Stimulated activated CD8-positive, alpha-beta memory T cell treated with anti-CD3 and anti-CD28 coated beads, Interleukin-7, amount 100 ng/mL, for 1 hour (primary cell): Measurements from ENCODE around the gene MT1H.
"Not testable (repeated sequence)": the region's sequence is repeated elsewhere in the genome, so short reads cannot be mapped to it uniquely, and the experiment has no call there.

Source experiments
- DNase-seq, 2 donors: peaks; one replicate each; pipeline ENCODE4 v3.0.0-alpha.2; 2020; ENCODE audit warnings: low read depth in 2 of 2

Gene MT1H

DNA sequence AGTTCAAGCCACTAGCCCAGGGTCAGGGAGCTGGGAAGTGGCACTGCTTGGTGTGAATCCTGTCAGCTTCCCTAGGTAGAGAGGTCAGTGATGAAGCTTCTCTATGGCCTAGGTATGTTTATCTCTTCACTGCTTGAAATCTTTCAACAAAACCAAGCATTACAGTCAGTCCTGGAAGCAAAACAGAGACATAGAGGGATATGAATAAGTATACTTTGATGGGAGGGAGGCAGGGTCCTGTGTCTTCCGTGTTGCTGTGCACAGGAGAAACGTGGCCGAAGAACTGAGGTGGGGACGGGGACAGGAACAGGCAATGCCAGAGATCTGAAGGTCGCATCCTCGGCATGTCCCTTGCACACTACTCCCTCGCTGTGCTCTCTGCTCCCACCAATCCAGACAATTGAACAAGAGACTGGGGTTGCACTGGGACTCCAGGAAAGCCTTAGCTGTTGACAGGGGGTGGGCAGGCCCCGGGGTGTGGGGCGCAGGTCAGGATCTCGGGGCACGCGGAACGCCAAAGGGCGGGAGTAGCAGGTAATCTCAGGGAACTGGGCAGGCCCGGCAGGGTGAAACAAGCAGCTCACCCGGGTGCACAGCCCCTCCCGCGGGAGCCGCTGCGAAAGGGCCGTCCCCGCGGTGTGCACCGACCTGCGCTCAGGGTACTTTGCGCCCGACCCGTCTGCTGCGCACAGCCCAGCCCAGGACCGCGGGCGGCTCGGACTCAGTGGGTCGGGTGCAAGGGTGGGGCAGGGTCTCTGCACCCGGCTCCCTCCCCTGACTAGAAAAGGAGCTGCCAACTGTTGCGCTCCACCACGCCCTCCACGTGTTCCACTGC, at the start of gene MT1H:
Gene MT1H, plus strand, starts transcription at position 810 of the 835 bp plus-strand sequence. CDS start 71 bp downstream, outside the sequence.
- no peak for DNase-seq

DNA sequence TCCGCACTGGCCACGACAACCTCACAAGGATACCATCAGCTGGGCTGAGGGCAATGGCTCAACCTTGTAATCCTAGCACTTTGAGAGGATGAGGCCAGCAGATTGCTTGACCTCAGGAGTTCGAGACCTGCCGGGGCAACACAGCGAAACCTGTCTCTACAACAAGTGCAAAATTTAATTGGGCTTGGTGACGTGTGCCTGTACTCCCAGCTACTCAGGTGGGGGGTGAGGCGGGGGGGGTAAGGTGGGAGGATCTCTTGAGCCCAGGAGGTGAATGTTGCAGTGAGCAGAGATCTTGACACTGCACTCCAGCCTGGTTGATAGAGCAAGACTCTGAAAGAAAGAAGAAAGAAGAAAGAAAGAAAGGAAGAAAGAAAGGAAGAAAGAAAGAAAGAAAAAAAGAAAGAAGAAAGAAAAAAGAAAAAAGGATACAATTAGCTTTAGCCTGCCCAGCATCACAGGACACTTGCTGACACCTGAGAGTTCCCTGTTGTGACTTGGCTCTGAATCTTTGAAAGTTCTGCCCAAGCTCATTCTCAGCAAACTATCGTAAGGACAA, 49.2 kb upstream of the MT1H start:
- no peak for DNase-seq

DNA sequence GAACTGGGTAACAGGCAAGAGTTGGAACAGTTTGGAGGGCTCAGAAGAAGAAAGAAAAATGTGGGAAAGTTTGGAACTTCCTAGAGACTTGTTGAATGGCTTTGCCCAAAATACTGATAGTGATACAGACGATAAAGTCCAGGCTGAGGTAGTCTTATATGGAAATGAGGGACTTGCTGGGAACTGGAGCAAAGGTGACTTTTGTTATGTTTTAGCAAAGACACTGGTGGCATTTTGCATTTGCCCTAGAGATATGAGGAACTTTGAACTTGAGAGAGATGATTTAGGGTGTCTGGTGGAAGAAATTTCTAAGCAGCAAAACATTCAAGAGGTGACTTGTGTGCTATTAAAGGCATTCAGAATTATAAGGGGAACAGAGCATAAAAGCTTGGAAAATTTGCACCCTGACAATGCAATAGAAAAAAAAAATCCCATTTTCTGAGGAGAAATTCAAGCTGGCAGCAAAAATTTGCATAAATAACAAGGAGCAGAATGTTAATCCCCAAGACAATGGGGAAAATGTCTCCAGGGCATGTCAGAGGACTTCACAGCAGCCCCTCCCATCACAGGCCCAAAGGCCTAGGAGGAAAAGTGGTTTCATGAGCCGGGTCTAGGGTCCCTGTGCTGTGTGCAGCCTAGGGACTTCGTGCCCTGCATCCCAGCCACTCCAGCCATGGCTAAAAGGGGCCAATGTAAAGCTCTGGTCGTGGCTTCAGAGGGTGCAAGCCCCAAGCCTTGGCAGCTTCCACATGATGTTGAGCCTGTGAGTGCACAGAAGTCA, 47.8 kb upstream of the MT1H start:
- not testable (repeated sequence) for DNase-seq

DNA sequence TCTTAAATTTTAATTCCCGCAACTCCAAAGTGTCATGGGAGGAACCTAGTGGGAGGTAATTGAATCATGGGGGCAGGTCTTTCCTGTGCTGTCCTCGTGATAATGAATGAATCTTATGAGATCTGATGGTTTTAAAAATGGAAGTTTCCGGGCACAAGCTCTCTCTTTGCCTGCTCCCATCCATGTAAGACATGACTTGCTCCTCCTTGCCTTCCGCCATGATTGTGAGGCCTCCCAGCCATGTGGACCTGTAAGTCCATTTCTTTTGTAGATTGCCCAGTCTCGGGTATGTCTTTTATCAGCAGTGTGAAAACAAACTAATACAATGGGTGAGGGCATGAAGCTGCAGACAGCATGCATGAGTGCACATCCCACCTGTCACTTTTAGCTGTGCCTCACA, 46.4 kb upstream of the MT1H start:
- DNase-seq = not testable (repeated sequence)

DNA sequence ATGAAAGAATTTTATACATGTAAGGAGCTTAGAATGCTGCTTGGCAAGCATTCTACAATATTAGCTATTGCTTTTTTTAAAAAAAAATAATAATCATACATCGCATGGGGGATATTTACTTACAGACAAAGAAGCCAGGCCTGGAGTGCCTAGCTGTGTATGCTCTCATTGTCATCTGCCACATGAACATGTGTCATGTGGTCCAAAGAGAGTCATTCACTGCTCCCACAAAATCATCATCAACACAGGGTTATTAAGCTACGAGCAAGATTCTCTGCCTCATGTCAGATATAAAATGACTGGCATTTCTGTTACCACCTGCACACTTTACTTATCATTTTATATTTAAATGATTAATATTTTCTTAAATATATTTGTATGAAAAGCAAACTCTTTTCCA, 46.0 kb upstream of the MT1H start:
- no peak for DNase-seq

DNA sequence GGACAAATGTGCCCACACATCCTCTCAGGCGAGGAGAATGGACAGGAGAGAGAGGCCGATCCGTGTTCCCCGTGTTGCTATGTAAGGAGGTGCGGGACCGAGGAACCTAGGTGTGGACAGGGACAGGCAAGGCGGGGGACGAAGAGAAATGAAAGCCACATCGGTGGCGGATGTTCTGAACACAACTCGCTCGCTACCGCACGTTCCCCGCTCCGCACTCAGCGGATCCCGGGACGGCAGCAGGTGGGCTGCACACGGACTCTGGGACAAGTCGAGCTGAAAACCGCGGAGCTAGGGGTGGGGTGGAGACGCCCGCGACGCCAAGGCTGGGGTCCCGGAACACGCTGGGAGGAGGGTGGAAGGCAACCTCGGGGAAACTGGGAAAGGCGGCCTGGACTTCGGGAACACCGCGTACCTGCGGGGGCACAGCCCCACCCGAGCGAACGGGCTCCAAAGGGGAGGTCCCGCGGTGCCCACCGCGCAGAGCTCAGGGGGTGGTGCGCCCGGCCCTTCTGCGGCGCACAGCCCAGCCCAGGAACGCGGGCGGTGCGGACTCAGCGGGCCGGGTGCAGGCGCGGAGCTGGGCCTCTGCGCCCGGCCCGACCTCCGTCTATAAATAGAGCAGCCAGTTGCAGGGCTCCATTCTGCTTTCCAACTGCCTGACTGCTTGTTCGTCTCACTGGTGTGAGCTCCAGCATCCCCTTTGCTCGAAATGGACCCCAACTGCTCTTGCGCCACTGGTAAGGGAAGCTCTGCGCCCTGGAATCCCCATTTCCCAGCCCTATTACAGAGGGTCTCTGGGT, 44.3 kb upstream of the MT1H start, which contains the start of gene MT1E:
Gene MT1E, plus strand, starts transcription at position 642 of the 803 bp plus-strand sequence. Its CDS starts 71 bp downstream, at position 713.
- DNase-seq = no peak

DNA sequence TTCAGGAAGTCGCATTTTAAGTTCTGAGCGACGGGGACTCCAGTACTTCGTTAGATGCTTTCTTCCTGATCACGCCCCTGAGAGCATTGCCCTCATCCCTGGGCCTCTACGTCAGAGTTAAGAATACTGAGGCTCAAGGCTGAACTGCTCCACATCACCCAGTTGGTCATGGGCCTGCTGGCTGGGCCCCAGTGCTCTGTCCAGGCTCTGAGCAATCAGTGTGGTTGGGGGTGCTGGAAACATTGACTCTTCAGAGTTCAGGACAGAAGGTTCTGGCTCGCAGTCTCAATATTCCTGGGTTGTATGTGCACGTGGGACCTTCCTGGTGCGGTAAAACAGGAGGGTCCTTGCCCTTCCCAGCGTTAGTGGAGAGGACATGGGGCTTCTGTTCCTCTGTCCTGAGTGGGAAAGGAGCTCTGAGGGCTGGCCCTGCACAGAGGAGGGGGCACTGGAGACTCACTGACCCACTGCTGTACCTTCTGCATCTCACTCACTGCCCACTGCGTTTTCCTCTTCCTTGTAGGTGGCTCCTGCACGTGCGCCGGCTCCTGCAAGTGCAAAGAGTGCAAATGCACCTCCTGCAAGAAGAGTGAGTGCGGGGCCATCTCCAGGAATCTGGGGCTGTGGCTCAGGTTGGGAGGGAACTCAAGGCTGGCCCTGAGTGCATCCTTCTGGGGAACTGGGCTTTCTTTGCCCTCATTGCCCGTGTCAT, 43.5 kb upstream of the MT1H start:
- DNase-seq = no peak

DNA sequence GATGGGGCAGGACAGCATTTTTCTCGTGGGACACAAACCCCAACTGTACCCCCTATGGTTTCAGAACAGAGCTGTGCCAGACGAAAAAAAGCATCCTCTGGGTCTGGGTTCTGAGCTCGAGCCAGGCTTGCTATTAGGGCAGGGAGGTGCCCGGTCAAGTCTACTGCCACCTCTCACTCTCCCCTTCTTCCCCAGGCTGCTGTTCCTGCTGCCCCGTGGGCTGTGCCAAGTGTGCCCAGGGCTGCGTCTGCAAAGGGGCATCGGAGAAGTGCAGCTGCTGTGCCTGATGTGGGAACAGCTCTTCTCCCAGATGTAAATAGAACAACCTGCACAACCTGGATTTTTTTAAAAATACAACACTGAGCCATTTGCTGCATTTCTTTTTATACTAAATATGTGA, 42.9 kb upstream of the MT1H start:
- DNase-seq = no peak

DNA sequence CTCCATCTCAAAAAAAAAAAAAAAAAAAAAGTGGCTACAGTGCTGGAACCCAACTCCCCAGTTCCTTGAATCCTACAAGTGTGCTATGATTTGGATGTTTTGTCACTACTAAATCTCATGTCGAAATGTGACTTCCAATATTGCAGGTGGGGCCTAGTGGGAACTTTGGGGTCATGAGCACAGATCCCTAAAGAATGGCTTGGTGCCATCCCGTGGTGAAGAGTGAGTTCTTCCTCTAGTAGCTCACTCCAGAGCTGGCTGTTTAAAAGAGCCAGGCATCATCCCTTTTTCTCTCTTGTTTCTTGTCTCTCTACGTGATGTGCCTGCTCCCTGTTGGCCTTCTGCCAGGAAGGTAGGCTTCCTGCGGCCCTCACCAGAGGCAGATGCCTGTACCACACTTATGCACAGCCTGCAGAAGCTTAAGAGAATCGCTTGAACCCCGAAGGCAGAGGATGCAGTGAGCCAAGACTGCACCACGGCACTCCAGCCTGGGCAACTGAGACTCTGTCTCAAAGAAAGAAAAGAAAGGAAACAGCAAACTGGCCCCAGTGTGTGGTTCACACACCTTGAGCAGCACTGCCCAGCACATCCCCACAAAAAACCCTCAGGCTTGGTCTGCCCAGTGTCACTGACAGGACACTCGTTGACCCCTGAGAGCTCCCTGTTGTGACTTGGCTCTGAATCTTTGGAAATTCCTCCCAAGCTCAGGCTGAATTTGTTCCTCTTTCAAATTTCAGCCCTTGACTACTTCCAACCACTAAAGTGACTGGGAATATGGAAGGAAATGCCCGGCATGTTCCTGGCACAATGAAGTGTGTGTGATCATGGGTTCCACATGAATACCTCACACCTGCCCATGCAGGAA, 40.9 kb upstream of the MT1H start:
- DNase-seq = no peak

DNA sequence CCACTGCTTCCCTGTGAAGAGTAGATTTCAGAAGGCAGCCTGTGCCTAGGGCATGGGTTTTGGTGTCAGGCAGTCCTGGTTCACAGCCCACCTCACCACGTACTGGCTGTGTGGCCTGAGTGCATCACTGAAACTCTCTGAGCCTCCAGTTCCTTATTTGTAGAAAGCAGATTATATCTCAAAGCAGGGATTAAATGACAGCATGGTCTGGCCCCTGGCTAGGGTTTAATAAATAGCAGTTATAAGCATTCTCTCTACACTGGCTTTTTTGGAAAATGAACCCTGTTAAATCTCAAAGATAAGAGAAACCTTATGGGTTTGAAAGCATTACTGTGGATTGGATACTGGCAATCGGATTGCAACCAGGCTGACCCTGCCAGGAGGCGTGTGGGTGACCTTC, 40.1 kb upstream of the MT1H start:
- DNase-seq = no peak

DNA sequence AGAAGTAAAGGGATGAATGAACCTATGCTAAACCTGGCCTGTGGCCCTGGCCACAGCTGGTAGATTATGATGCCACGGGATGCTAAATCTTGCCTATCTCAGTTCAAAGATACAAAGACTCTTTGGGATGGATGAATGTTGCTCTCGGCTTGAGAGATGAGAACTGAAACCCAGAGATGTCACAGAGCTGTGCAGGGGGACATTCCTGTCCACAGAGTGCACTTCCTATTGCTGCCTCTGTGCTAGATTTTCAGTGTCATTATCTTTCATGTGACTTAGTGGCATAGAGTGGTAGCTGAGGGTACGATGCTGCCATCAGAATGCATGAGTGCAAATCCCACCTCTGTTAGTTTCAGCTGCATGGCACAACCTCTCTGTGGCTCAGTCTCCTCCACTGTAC, 39.5 kb upstream of the MT1H start:
- DNase-seq = no peak

DNA sequence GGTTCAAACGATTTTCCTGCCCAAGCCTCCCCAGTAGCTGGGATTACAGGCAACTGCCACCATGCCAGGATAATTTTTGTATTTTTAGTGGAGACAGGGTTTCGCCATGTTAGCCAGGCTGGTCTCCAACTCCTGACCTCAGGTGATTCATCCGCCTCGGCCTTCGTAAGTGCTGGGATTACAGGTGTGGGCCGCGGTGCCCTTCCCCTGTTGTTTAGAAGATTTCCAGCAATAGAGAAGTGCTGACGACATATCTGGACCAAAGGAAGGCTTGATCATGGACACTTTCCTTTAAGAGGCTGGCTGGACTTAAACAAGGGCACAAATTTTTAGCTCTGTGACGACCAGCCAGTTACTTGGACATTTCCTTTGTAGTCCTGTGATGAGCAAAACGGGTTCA, 38.4 kb upstream of the MT1H start:
- no peak for DNase-seq

DNA sequence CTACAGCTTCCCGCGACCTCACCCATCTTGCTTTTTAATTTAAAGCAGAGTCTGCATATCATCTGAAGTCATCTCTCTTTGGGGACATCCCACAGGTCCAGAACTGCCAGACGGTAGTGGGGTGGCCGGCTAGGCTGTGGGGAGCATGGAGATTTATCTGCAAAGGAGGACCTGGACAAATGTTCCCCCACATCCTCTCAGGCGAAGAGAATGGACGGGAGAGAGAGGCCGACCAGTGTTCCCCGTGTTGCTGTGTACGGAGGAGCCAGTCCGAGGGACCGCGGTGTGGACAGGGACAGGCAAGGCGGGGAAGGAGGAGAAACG, 37.8 kb upstream of the MT1H start:
- DNase-seq = no peak

DNA sequence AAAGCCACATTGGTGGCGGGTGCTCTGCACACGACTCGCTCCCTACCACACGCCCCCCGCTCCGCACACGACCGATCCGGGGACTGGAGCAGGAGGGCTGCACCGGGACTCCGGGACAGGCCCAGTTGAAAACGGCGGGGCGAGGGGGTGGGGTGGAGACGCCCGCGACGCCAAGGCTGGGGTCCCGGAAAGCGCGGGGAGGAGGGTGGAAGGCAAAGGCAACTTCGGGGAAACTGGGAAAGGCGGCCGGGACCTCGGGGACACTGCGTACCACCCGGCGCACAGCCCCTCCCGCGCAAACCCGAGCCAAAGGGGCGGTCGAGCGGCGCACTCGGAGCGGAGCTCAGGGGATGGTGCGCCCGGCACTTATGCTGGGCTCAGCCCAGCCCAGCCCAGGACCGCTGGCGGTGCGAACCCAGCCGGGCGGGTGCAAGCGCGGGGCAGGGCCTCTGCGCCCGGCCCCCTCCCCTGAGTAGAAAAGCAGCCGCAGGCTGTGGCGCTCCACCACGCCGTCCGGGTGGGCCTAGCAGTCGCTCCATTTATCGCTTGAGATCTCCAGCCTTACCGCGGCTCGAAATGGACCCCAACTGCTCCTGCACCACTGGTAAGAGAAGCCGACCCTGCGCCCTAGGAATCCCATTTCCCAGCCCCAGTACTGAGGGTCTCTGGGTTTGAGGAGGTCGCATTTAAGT, 37.3 kb upstream of the MT1H start, which contains the start of gene MT1M:
Gene MT1M, plus strand, starts transcription at position 504 of the 692 bp plus-strand sequence. Its CDS starts 73 bp downstream, at position 577.
- no peak for DNase-seq

DNA sequence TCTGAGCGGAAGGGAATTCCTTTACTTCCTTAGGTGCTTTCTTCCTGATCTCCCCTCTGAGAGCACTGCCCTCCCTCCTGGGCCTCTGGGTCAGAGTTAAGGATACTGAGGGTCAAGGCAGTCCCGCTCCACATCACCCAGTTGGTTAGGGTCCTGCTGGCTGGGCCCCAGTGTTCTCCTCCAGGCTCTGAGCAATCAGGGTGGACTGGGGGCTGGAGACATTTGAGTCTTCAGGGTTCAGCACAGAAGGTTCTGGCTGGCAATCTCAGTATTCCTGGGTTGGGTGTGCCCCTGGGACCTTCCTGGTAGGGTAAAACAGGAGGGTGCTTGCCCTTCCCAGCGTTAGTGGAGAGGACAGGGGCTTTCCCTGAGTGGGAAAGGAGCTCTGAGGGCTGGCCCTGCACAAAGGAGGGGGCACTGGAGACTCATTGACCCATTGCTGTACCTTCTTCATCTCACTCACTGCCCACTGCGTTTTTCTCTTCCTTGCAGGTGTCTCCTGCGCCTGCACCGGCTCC, 36.7 kb upstream of the MT1H start:
- DNase-seq = no peak

DNA sequence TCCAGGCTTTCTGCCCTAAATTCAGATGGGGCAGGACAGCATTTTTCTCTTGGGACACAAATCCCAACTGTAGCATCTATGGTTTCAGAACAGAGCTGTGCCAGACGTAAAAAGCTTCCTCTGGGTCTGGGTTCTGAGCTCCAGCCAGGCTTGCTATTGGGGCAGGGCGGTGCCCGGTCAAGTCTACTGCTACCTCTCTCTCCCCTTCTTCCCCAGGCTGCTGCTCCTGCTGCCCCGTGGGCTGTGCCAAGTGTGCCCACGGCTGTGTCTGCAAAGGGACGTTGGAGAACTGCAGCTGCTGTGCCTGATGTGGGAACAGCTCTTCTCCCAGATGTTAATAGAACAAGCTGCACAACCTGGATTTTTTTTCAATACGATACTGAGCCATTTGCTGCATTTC, 36.1 kb upstream of the MT1H start:
- no peak for DNase-seq

DNA sequence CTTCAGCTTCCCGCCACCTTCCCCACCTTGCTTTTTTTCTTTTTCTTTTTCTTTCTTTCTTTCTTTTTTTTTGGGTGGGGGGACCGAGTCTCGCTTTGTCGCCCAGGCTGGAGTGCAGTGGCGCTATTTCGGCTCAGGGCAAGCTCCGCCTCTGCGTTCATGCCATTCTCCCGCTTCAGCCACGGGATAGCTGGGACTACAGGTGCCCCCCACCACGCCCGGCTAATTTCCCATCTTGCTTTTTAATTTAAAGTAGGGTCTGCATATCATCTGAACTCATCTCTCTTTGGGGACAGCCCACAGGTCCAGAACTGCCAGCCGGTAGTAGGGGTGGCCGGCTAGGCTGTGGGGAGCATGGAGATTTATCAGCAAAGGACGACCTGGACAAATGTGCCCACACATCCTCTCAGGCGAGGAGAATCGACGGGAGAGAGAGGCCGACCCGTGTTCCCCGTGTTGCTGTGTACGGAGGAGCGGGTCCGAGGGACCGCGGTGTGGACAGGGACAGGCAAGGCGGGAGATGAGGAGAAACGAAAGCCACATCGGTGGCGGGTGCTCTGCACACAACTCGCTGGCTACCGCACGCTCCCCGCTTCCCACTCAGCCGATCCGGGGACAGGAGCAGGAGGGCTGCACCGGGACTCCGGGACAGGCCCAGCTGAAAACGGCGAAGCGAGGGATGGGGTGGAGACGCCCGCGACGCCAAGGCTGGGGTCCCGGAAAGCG, 34.7 kb upstream of the MT1H start:
- DNase-seq = no peak

DNA sequence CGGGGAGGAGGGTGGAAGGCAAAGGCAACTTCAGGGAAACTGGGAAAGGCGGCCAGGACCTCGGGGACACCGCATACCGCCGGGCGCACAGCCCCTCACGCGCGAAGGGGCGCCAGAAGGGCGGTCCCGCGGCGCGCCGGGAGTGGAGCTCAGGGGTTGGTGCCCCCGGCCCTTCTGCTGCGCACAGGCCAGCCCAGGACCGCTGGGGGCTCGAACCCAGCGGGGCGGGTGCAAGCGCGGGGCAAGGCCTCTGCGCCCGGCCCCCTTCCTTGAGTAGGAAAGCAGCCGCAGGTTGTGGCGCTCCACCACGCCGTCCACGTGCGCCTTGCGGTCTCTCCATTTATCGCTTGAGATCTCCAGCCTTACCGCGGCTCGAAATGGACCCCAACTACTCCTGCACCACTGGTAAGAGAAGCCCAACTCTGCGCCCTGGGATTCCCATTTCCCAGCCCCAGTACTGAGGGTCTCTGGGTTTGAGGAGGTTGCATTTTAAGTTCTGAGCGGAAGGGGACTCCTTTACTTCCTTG, 34.1 kb upstream of the MT1H start:
- no peak for DNase-seq
